ENCODE measurements around the gene RAD1.

- TF ChIP-seq CTCF (IDR thresholded peaks at IDR 0.05) = no peak
- TF ChIP-seq POLR2A (IDR thresholded peaks at IDR 0.05) = no peak
- TF ChIP-seq POLR2AphosphoS5 (IDR thresholded peaks at IDR 0.05) = no peak
Measured at GRCh38 chr5:34881246-34881645, 34.1 kb downstream of the RAD1 start.

All from sigmoid colon (tissue), 4 donors.